Neural cell (in vitro differentiated cells): ENCODE data around the gene OSM. TPM values are rescaled to one million over a fixed set of nuclear protein-coding genes. Genes with fewer than 3 reads are reported as not detected.

Experiments used
- H2AFZ ChIP-seq: fragments of 200-600, 300-800 bp; sonication (generic), shearing (Covaris generic); 2 replicates; pipeline ENCODE4 v1.6.0; 2014; ENCODE audit warnings: low read depth, mild to moderate bottlenecking, antibody characterized with exemption, low read length, moderate library complexity
- H3F3A ChIP-seq: fragments of 200-600 bp; shearing (Covaris generic); 2 replicates; pipeline ENCODE4 v1.6.1; 2016; ENCODE audit warnings: mild to moderate bottlenecking, moderate library complexity, mixed read lengths, antibody characterized with exemption, low read length; ENCODE audit not compliant: insufficient read depth, poor library complexity, severe bottlenecking
- H3K27ac ChIP-seq: fragments of 200-600, 300-800 bp; sonication (generic), shearing (Covaris generic); 2 replicates; pipeline ENCODE4 v1.5.1; 2014; ENCODE audit warnings: mild to moderate bottlenecking, low read length, moderate library complexity
- H3K27me3 ChIP-seq: fragments of 300-800, 200-600 bp; sonication (generic), shearing (Covaris generic); 2 replicates; pipeline ENCODE4 v1.6.0; 2014; ENCODE audit warnings: mild to moderate bottlenecking, low read depth, low read length, moderate library complexity; ENCODE audit not compliant: insufficient read depth
- H3K36me3 ChIP-seq: fragments of 300-800, 200-600 bp; sonication (generic), shearing (Covaris generic); 2 replicates; pipeline ENCODE4 v1.5.1; 2014; ENCODE audit warnings: mild to moderate bottlenecking, antibody characterized with exemption, low read length, moderate library complexity; ENCODE audit not compliant: insufficient read depth
- H3K4me2 ChIP-seq: fragments of 300-800, 200-600 bp; sonication (generic), shearing (Covaris generic); 2 replicates; pipeline ENCODE4 v1.6.0; 2014; ENCODE audit warnings: mild to moderate bottlenecking, low read length
- H3K4me3 ChIP-seq: fragments of 300-800, 200-600 bp; sonication (generic), shearing (Covaris generic); 2 replicates; pipeline ENCODE4 v1.5.1; 2014; ENCODE audit warnings: mild to moderate bottlenecking, low read length, moderate library complexity
- H3K79me2 ChIP-seq: fragments of 200-600 bp; shearing (Covaris generic); replicated peaks from 2 replicates; pipeline ENCODE4 v1.6.0; 2014; ENCODE audit warnings: mild to moderate bottlenecking, low read length, moderate library complexity; ENCODE audit not compliant: insufficient read depth
- H3K9ac ChIP-seq: fragments of 300-800, 200-600 bp; sonication (generic), shearing (Covaris generic); 2 replicates; pipeline ENCODE4 v1.6.1; 2016; ENCODE audit warnings: mild to moderate bottlenecking, low read length, mixed read lengths
- H3K9me2 ChIP-seq: fragments of 200-600 bp; shearing (Covaris generic); 2 replicates; pipeline ENCODE4 v1.6.1; 2016; ENCODE audit warnings: mild to moderate bottlenecking, low read length, mixed read lengths; ENCODE audit not compliant: insufficient read depth
- H3K9me3 ChIP-seq: fragments of 200-600, 300-800 bp; sonication (generic), shearing (Covaris generic); 2 replicates; pipeline ENCODE4 v1.6.1; 2016; ENCODE audit warnings: mild to moderate bottlenecking, mixed run types, low read length, moderate library complexity, mixed read lengths
- H4K20me1 ChIP-seq: fragments of 200-600 bp; shearing (Covaris generic); 2 replicates; pipeline ENCODE4 v1.6.1; 2016; ENCODE audit warnings: mild to moderate bottlenecking, mixed run types; ENCODE audit not compliant: insufficient read depth
- CTCF ChIP-seq: fragments of 450-650 bp; IDR thresholded peaks from 2 replicates; pipeline ENCODE4 v1.5.1; 2014; ENCODE audit warnings: antibody characterized with exemption, mild to moderate bottlenecking, moderate library complexity; ENCODE audit not compliant: poor library complexity, severe bottlenecking
- EP300 ChIP-seq: fragments of 450-650 bp; conservative IDR thresholded peaks from 2 replicates; pipeline ENCODE4 v1.6.1; 2014; ENCODE audit warnings: antibody characterized with exemption, mild to moderate bottlenecking, moderate library complexity; ENCODE audit not compliant: poor library complexity, severe bottlenecking
- EZH2 ChIP-seq: fragments of 200-600, 300-800 bp; shearing (Covaris generic), sonication (generic); IDR thresholded peaks from 2 replicates; pipeline ENCODE4 v1.6.1; 2014; ENCODE audit warnings: antibody characterized with exemption, low read length, borderline replicate concordance, mild to moderate bottlenecking; ENCODE audit not compliant: insufficient read depth, poor library complexity, severe bottlenecking
- MXI1 ChIP-seq: fragments of 450-650 bp; conservative IDR thresholded peaks from 2 replicates; pipeline ENCODE4 v1.6.1; 2014; ENCODE audit warnings: antibody characterized with exemption, mild to moderate bottlenecking; ENCODE audit not compliant: poor library complexity, severe bottlenecking
- POLR2AphosphoS5 ChIP-seq: IDR thresholded peaks from 2 replicates; pipeline ENCODE4 v1.6.1; 2012
- RAD21 ChIP-seq: fragments of 450-650 bp; conservative IDR thresholded peaks from 2 replicates; pipeline ENCODE4 v1.6.1; 2014; ENCODE audit warnings: antibody characterized with exemption, mild to moderate bottlenecking, moderate library complexity
- REST ChIP-seq: IDR thresholded peaks from 2 replicates; pipeline ENCODE4 v1.6.1; 2012; ENCODE audit warnings: borderline replicate concordance
- SMC3 ChIP-seq: fragments of 450-650 bp; conservative IDR thresholded peaks from 2 replicates; pipeline ENCODE4 v1.6.1; 2014; ENCODE audit warnings: antibody characterized with exemption, mild to moderate bottlenecking, moderate library complexity; ENCODE audit not compliant: poor library complexity
- TAF1 ChIP-seq: IDR thresholded peaks from 2 replicates; pipeline ENCODE4 v1.6.1; 2012; ENCODE audit warnings: low read depth
- polyA plus RNA-seq: library from polyadenylated mRNA; depleted of rRNA; stranded (reverse); fragments of >200 nt; gene quantifications from 2 replicates; pipeline ENCODE4 v1.2.3, GENCODE V29; 2014

Gene OSM
- polyA plus RNA-seq, 1 donor from 2014 or later = not detected

GRCh38 chr22:30262917-30263741, 3.5 kb downstream of the OSM start:
- no peaks in the 10 kb centered on the region for H3K79me2 ChIP-seq
- no peak overlapping the region for H3K9ac ChIP-seq
- no peak overlapping the region for H3K27ac ChIP-seq
- no peaks in the 10 kb centered on the region for H4K20me1 ChIP-seq
- H3K9me2 ChIP-seq = no peaks in the 10 kb centered on the region
- no peaks in the 10 kb centered on the region for H3K36me3 ChIP-seq
- TF ChIP-seq EZH2 (no peak), REST (no peak), CTCF (peak; percentile 94), POLR2AphosphoS5 (no peak), SMC3 (peak; percentile 84), TAF1 (no peak), RAD21 (peak; percentile 71), EP300 (no peak), MXI1 (no peak)
- no peak overlapping the region for H3K4me2 ChIP-seq
- no peak overlapping the region for H3K4me3 ChIP-seq
- H2AFZ ChIP-seq = no peak overlapping the region
- no peaks in the 10 kb centered on the region for H3K27me3 ChIP-seq
- H3K9me3 ChIP-seq = no peaks in the 10 kb centered on the region
- H3F3A ChIP-seq = no peaks in the 10 kb centered on the region

- Histone ChIP-seq H3K4me3 (no peak overlapping the region), H4K20me1 (no peaks in the 10 kb centered on the region), H2AFZ (no peak overlapping the region), H3K9me2 (no peaks in the 10 kb centered on the region), H3K36me3 (no peaks in the 10 kb centered on the region), H3F3A (no peaks in the 10 kb centered on the region), H3K9ac (no peak overlapping the region), H3K9me3 (no peaks in the 10 kb centered on the region), H3K27ac (no peak overlapping the region), H3K4me2 (no peak overlapping the region), H3K27me3 (no peaks in the 10 kb centered on the region), H3K79me2 (no peaks in the 10 kb centered on the region)
- no peak for TF ChIP-seq MXI1
Measured at GRCh38 chr22:30262112-30262511, 4.5 kb downstream of the OSM start.
